AG04449 (cell line): ENCODE results near the gene SMAD1.
"Not testable (repeated sequence)": the region's sequence is repeated elsewhere in the genome, so short reads cannot be mapped to it uniquely, and the experiment has no call there.

Experiments
- CTCF ChIA-PET: fragments of 350-600 bp; formaldehyde crosslinking; extraction: SDS; loops from one replicate; lab custom pipeline; 2021; ENCODE audit warnings: antibody characterized with exemption; lab: Yijun Ruan, JAX
- POLR2A ChIA-PET: fragments of 400-600, 350-600 bp; formaldehyde crosslinking; extraction: SDS; loops from one replicate; lab custom pipeline; 2020; ENCODE audit warnings: antibody characterized with exemption, inconsistent platforms; lab: Yijun Ruan, JAX
- DNase-seq: peaks from one replicate; pipeline ENCODE4 v3.0.0-alpha.2; 2010; ENCODE audit warnings: low read depth, low spot score
- H3K4me3 ChIP-seq: 2 replicates; pipeline ENCODE4 v1.5.1; 2011; ENCODE audit warnings: low read depth, mild to moderate bottlenecking, control low read depth, low read length
- CTCF ChIP-seq: IDR thresholded peaks from one replicate; pipeline ENCODE4 v1.5.1; 2011; ENCODE audit warnings: mild to moderate bottlenecking, moderate library complexity, low read length, control low read depth, inconsistent platforms; ENCODE audit not compliant: insufficient read depth; ENCODE audit errors: missing control alignments

Gene SMAD1

GRCh38 chr4:145563293-145563985 lies 81.8 kb downstream of the SMAD1 start:
- H3K4me3 ChIP-seq, result no peak overlapping the region
- DNase-seq, result no peak
- POLR2A ChIA-PET, result no interaction called here
- CTCF ChIA-PET, result interaction anchor here (1.5 to 3.9 kb wide), 3 partner anchors 53 to 347 kb away, joined by 4 to 26 read pairs (median 4); no protein-coding TSS in a partner anchor
- no peak for TF ChIP-seq CTCF

GRCh38 chr4:145564540-145564939 lies 82.9 kb downstream of the SMAD1 start:
- POLR2A ChIA-PET, result no interaction called here

GRCh38 chr4:145565328-145565727 lies 83.7 kb downstream of the SMAD1 start:
- ChIA-PET CTCF (interaction anchor here (0.9 kb wide), 2 partner anchors 8 to 349 kb away, joined by 4 read pairs; no protein-coding TSS in a partner anchor), POLR2A (interaction anchor here (0.6 kb wide), 1 partner anchor 550 kb away, joined by 3 read pairs; no protein-coding TSS in a partner anchor)
- no peak for DNase-seq
- no peak overlapping the region for H3K4me3 ChIP-seq
- no peak for TF ChIP-seq CTCF

More at GRCh38 chr4:145564540-145564939, 82.9 kb downstream of the SMAD1 start:
- CTCF ChIA-PET, result no interaction called here
- no peak for DNase-seq
- TF ChIP-seq CTCF, result no peak
- no peak overlapping the region for H3K4me3 ChIP-seq

GRCh38 chr4:145566086-145566708 lies 84.5 kb downstream of the SMAD1 start:
- no peak overlapping the region for H3K4me3 ChIP-seq
- TF ChIP-seq CTCF, result no peak
- no peak for DNase-seq
- ChIA-PET CTCF (interaction anchor here (0.9 to 1.6 kb wide), 2 partner anchors 9 to 19 kb away, joined by 3 to 4 read pairs; no protein-coding TSS in a partner anchor), POLR2A (no interaction called here)

- H3K4me3 ChIP-seq, result no peak overlapping the region
- no peak for DNase-seq
- TF ChIP-seq CTCF, result no peak
- CTCF ChIA-PET, result interaction anchor here (1.6 kb wide), 1 partner anchor 19 kb away, joined by 3 read pairs; no protein-coding TSS in a partner anchor
- POLR2A ChIA-PET, result no interaction called here
Observed at GRCh38 chr4:145566768-145567167, 85.1 kb downstream of the SMAD1 start.

GRCh38 chr4:145567516-145567915 lies 85.9 kb downstream of the SMAD1 start:
- DNase-seq, result no peak
- CTCF ChIA-PET, result interaction anchor here (1.1 to 1.6 kb wide), 2 partner anchors 20 to 42 kb away, joined by 3 to 4 read pairs; no protein-coding TSS in a partner anchor
- POLR2A ChIA-PET, result no interaction called here

GRCh38 chr4:145574546-145574945 lies 92.9 kb downstream of the SMAD1 start:
- H3K4me3 ChIP-seq, POLR2A ChIA-PET, DNase-seq, CTCF ChIA-PET: not testable (repeated sequence)

More at GRCh38 chr4:145567516-145567915, 85.9 kb downstream of the SMAD1 start:
- TF ChIP-seq CTCF, result no peak
- no peak overlapping the region for H3K4me3 ChIP-seq
